ENCODE data around the gene FAM193B.

GRCh38 chr5:177490311-177490991, 63.9 kb downstream of the FAM193B start:
- no peak for TF ChIP-seq POLR2A (IDR thresholded peaks at IDR 0.05; ENCODE audit: low read depth, low read length)
- TF ChIP-seq POLR2AphosphoS5 (IDR thresholded peaks at IDR 0.05; ENCODE audit: low read depth, low read length), result no peak
- TF ChIP-seq TAF1 (IDR thresholded peaks at IDR 0.05; ENCODE audit: borderline replicate concordance, low read depth, low read length), result no peak
